GM18508 (cell line): Measurements from ENCODE around the gene ANKAR.
"Not testable (repeated sequence)": the region's sequence is repeated elsewhere in the genome, so short reads cannot be mapped to it uniquely, and the experiment has no call there.

Experiments
- ATAC-seq: cut with Tn5 transposase; IDR thresholded peaks from one replicate; pipeline ENCODE4 v1.9.1; 2021; ENCODE audit warnings: moderate number of reproducible peaks; ENCODE audit not compliant: insufficient read depth, unreplicated experiment

ANKAR gene

DNA sequence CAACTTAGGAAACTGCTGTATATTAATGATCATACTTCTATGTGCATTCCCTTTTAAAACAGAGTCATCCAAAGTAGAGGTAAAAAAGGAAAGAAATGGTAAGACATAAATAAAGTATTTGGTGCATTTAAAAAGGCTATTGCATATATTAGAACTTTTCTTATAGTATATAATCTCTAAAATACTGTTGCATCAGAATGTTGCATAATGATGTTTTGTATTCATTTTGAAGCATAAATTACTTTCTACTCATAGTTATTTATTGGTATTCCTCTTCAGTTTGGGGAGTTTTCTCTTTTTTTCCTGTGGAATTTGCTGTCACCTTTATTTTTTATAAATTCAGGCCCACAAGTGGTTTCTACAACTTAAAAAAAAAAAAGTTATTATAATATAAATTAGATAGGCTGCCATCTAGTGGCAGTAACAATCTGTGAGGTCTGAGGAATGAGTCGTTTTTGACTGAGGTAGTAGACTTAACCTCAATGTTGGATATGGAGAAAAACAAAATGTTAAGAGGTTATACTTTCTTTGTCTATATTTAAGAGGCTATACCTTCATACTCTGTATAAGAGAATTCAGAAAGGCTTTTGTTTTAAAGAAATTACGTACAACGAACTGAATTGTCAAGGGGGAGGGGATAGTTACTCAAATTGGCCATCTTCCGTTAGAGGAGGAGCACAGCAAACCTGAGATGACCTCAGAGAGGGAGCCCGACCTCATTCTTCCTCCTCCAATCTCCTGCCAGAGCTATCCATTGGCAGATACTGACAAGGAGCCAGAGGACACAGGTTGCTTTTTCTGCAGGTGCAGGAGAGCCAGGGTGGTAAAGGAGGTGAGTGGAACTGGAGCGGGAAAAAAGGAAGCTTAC lies 23.8 kb downstream of the ANKAR start:
- ATAC-seq, result peak; percentile 58

DNA sequence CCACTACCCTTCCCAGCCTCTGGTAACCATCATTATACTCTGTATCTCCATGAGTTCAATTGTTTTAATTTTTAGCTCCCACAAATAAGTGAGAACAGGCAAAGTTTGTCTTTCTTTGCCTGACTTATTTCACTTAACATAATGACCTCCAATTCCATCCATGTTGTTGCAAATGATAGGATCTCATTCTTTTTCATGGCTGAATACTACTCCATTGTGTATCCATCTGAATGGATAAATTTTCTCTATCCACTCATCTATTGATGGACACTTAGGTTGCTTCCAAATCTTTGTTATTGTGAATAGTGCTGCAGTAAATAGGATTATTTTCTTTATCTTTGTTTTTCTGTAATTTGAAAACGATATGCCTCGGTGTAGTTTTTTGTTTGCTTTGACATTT lies 26.2 kb downstream of the ANKAR start:
- ATAC-seq, result no peak

DNA sequence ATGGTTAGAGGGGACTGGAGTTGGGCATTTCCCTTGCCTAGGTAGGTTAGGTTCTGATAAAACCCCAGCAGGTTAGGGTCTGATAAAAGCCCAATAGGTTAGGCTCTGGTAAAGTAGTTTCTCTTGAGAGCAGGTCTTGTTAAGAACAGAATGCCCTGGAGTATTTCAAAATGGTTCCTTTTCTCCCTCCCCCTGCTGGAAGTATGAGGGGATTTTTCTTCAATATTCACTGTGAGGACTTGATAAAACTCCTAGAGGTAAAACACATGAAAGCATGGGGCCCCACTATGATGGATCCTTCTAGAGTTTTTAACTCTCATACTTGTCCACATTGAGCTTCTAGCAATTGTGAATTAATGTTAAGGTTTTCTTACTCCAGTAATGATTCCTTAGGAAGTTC lies 27.6 kb downstream of the ANKAR start:
- ATAC-seq, result no peak

DNA sequence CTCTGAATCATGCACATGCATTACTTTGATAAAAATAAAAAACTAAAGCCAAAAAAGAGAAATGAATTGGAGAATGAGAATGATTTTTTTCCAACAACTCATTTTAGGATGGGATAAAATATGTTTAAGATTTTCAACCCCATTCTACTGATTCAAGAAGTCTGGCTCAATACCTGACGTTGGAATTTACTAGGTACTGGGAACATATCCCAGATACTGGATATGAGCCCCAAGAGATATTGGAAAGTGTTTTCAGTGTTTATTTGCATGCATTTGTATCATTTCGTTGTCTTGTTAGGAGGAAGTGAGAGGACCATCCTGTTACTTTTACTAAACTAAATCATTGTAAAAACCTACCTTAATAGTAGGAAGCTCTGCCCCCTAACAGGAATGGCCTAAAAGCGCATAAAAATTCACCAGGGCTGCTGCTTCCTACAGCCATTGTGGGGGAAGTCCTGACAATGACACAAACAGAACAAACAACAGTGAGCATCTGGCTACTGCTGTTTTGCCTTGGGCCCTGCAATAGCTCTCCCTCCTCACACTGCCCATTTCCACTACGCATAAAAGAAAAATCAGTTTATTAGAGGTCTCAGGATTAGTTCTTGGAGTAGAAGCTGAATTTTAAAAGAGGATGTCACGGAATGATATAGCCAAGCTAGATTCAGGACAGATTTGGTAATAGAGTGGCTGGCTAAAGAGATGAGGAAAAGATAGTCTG lies 35.2 kb downstream of the ANKAR start:
- ATAC-seq, result no peak

DNA sequence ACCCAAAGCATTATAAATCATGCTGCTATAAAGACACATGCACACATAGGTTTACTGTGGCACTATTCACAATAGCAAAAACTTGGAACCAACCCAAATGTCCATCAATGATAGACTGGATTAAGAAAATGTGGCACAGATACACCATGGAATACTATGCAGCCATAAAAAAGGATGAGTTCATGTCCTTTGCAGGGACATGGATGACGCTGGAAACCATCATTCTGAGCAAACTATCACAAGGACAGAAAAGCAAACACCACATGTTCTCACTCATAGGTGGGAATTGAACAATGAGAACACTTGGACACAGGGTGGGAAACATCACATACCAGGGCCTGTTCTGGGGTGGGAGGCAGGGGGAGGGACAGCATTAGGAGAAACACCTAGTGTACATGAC lies 43.1 kb downstream of the ANKAR start:
- ATAC-seq, result not testable (repeated sequence)

DNA sequence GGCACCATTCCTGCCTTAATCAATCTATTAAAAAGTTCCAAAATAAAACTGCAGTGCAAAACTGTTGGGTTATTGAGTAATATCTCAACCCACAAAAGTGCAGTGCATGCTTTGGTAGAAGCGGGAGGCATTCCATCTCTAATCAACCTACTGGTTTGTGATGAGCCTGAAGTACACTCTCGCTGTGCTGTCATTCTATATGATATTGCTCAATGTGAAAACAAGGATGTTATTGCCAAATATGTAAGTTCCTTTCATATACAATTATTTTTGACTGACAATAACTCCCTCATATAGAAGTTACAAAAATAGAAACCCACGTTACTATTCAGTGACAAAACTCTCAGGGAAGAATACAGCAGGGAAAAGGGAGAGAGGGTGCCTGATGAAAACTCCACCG lies 45.1 kb downstream of the ANKAR start:
- ATAC-seq, result no peak

DNA sequence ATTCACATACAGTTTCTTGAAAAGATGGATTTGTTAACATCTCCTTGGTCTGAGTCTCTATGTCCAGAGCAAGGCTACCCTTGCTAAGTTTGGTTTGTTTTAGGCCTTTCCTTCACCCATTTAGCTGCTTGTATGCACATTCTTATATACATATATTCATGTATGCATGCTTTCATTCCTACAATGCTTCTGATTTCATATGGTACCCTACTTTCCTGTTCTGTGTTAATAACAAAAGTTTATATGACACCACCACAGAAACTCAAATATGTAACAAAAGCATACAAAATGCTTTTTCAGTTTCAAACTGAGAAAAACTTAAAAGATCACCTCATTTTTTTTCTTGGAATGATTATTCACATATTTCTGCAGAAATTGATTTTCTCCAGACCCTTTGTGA lies 48.7 kb downstream of the ANKAR start:
- ATAC-seq, result no peak
